ENCODE data around the gene DAB2IP.
"Not testable (repeated sequence)": the region's sequence is repeated elsewhere in the genome, so short reads cannot be mapped to it uniquely, and the experiment has no call there.

DAB2IP gene

DNA sequence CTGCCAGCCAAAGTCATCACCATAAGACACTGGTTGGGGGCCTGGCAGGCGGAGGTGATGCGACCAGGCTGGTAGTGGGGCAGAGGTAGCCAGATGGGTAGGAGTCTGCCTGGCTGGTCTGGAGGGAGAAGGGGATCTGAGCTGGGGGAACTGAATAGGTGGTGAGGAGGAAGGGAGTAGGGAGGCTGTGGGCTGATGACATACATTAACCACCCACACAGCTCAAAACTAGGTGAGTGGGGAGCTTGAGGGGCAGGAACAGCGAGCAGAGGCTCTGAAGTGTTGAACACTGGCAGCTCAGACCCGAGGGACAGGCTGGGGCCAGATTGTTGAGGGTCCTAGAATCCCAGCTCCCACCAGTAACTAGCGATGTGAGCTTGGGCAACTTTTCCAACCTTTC lies 81.0 kb downstream of the DAB2IP start:
- no peaks in the 10 kb centered on the region for H3K9me3 ChIP-seq (ENCODE audit: low read length)
- H3K4me3 ChIP-seq (ENCODE audit: low read length) = no peak overlapping the region
- H3K4me1 ChIP-seq (ENCODE audit: insufficient read depth, low read length) = peaks cover 14% of the 10 kb centered on the region
- no peaks in the 10 kb centered on the region for H3K27me3 ChIP-seq (ENCODE audit: insufficient read depth, low read length)
- H2AFZ ChIP-seq (ENCODE audit: low read depth, low read length) = no peak overlapping the region
- no peaks in the 10 kb centered on the region for H3K36me3 ChIP-seq (ENCODE audit: insufficient read depth, low read length)

DNA sequence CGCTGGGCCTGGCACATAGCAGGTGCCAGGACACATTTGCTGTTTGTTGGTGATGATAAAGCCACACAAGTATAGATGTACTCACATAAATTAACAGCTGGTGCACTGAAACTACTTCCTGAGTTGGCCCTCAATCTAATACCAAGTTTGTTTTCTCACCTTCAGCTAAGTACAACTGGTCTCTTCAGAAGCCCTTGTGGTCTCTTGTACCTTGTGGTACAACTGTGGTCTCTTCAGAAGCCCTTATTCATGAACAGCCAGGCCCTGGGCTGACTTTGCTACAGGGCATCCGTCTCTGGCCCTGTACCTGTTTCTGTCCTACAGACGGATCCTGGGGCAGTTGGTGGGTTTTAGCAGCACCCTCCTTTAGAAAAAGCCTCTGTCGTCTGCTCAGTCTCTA lies 81.5 kb downstream of the DAB2IP start:
- H3K36me3 ChIP-seq (ENCODE audit: insufficient read depth, low read length) = no peaks in the 10 kb centered on the region
- peaks cover 14% of the 10 kb centered on the region for H3K4me1 ChIP-seq (ENCODE audit: insufficient read depth, low read length)
- H3K27me3 ChIP-seq (ENCODE audit: insufficient read depth, low read length) = no peaks in the 10 kb centered on the region
- H3K4me3 ChIP-seq (ENCODE audit: low read length) = no peak overlapping the region
- no peak overlapping the region for H2AFZ ChIP-seq (ENCODE audit: low read depth, low read length)
- no peaks in the 10 kb centered on the region for H3K9me3 ChIP-seq (ENCODE audit: low read length)

DNA sequence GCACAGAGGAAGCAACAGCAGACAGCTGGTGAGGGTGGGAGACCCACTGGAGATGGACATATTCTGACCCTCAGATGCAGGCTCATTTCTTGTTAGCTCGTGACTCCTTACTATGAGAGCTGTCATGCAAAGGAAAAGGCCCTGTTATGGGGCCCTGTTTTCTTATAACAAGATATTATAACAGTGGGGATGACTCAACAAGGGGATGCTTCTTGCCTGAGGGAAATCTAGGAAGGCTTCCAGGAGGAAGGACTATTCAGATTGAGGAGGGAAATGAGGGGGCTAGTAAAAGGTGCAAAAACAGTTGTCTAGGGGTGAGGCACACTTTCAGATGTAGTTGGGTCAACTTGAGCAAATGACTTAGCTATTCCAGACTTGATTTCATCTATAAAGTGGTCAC lies 83.0 kb downstream of the DAB2IP start:
- peaks cover 14% of the 10 kb centered on the region for H3K4me1 ChIP-seq (ENCODE audit: insufficient read depth, low read length)
- no peaks in the 10 kb centered on the region for H3K9me3 ChIP-seq (ENCODE audit: low read length)
- H3K36me3 ChIP-seq (ENCODE audit: insufficient read depth, low read length) = no peaks in the 10 kb centered on the region
- H2AFZ ChIP-seq (ENCODE audit: low read depth, low read length) = no peak overlapping the region
- no peaks in the 10 kb centered on the region for H3K27me3 ChIP-seq (ENCODE audit: insufficient read depth, low read length)
- no peak overlapping the region for H3K4me3 ChIP-seq (ENCODE audit: low read length)

DNA sequence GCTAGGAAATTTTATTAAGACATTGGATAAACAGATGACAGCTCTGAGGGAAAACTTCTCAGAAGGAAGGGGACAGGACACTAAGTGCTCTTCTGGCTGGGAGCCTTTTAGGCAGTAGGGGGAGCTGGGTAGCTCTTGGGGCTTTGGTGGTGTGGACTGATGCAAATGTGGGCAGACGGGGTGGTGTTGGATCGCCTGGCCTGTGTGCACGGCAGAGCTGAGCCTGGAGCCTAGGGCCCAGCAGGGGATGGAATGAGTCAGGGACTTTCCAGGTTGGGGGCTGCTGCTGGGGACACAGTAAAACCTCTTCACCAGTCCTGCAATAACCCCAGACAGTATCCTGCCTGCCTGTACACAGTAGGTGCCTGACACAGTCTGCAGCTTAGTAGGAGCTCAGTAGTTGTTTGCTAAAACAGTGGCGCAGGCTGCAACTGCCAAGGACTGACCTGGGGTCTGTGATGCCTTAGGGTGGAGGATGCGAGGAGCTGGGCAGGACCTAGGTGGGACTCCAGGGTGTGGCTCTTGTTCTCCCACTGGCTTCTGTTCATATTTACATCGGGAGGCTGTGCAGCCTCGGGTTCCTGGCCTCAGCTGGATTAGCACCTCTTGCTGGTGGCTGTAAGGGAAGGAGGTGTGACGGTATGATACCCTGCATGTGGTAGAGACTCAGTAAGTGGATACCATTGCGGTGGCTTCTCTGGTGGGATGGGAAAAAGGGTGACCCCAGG lies 83.8 kb downstream of the DAB2IP start:
- H3K4me3 ChIP-seq (ENCODE audit: low read length) = no peak overlapping the region
- no peaks in the 10 kb centered on the region for H3K27me3 ChIP-seq (ENCODE audit: insufficient read depth, low read length)
- no peaks in the 10 kb centered on the region for H3K36me3 ChIP-seq (ENCODE audit: insufficient read depth, low read length)
- no peak overlapping the region for H2AFZ ChIP-seq (ENCODE audit: low read depth, low read length)
- peaks cover 14% of the 10 kb centered on the region for H3K4me1 ChIP-seq (ENCODE audit: insufficient read depth, low read length)
- no peaks in the 10 kb centered on the region for H3K9me3 ChIP-seq (ENCODE audit: low read length)

DNA sequence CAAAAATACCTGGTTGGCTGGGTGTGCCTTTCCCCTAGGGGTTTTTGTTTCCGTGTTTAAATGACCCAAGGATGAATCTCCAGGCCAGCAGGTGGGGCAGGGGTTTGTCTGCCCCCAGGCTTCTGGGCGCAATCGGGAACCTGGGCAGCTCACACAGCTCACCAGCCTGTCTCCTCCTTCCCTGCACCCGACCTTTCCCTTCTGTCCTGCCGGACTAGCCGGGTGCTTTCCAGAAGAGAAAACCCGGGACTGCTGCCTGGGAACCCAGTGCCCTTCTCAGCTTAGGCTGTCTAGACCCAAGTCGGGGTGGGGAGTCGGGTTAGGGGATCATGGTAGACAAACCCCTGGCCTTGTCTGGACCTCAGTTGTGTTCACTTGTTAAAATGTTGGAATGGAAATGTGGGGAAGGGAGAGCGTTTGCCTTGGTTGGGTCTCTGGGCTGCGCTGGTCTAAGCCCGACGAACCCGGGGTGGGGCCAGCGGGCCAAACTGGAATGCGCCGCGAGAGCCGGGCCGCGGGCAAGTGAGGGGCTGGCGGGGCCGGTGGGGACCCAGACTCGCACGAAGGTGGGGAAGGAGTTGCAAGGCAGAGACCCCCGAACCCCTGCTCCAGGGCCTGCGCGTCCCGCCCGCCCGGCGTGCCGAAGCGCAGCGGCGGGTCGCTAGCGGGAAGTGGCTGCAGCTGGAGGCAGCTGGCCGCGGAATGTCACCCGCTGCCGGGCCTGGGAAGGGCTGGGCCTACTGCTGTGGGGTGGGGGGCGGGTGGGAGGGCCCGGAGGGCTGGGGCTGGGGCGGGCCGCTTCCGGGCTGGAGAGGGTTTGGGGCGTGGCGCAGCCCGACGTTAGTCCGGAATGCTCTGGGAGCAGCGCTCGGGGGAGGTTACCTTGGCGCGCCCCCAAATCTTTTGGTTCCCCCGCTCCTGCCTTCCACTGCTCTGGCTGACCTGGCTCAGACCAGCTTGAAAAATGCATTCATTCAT lies 84.6 kb downstream of the DAB2IP start:
- H3K27me3 ChIP-seq (ENCODE audit: insufficient read depth, low read length) = no peaks in the 10 kb centered on the region
- H3K4me1 ChIP-seq (ENCODE audit: insufficient read depth, low read length) = peaks cover 14% of the 10 kb centered on the region
- H3K9me3 ChIP-seq (ENCODE audit: low read length) = no peaks in the 10 kb centered on the region
- peak overlapping the region; percentile 40 for H3K4me3 ChIP-seq (ENCODE audit: low read length)
- H2AFZ ChIP-seq (ENCODE audit: low read depth, low read length) = no peak overlapping the region
- H3K36me3 ChIP-seq (ENCODE audit: insufficient read depth, low read length) = no peaks in the 10 kb centered on the region

DNA sequence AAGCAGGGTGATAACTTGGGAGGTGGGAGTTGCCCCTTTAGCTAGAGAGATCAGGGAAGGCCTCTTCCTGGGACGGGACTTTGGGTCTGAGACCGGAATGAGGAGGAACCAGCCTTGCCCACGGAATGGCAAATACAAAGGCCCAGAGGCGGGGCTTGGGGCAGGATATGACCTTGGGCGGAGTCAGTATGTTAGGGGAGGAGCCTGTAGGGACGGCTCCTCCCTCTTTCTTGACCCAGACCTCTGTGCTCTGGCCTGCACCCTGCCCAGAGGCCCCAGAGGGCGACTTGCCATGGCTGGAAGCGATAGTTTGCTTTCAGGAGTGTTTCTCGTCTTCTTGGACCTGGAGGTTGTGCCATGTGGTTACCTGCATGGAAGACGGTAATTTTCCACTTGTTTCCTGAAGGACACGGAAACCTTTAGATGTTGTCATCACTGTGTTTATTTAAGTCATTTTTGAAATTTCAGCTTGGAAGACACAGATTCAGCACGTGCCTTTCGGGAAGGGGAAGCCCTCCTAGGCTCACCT lies 85.6 kb downstream of the DAB2IP start:
- H3K4me3 ChIP-seq (ENCODE audit: low read length) = peak overlapping the region; percentile 38
- no peaks in the 10 kb centered on the region for H3K36me3 ChIP-seq (ENCODE audit: insufficient read depth, low read length)
- no peaks in the 10 kb centered on the region for H3K27me3 ChIP-seq (ENCODE audit: insufficient read depth, low read length)
- no peaks in the 10 kb centered on the region for H3K9me3 ChIP-seq (ENCODE audit: low read length)
- H3K4me1 ChIP-seq (ENCODE audit: insufficient read depth, low read length) = peaks cover 14% of the 10 kb centered on the region
- no peak overlapping the region for H2AFZ ChIP-seq (ENCODE audit: low read depth, low read length)

DNA sequence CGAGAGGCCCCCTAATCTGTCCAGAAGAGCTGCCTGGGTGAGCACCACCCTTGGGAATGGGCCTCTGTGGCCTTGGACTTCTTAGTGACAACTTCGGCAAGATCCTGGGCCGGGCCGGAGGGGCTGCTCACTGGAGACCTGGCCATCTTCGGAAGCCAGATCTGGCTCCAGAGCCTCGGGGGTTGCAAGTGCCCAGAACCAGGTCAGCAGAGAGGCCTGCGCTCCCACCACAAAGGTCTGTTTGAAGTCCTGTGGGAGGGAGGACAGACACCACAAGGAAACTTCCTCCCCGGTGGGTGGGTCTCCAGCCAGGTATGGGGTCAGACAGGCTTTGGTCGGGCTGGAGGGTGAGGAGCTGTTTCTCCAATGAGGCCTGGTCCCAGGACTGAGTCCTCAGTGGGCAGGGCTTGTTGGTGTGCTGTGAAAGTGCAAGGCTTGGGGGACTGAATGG lies 86.1 kb downstream of the DAB2IP start:
- Histone ChIP-seq H3K9me3 (ENCODE audit: low read length) (no peaks in the 10 kb centered on the region), H3K27me3 (ENCODE audit: insufficient read depth, low read length) (no peaks in the 10 kb centered on the region), H3K36me3 (ENCODE audit: insufficient read depth, low read length) (no peaks in the 10 kb centered on the region), H3K4me3 (ENCODE audit: low read length) (no peak overlapping the region), H2AFZ (ENCODE audit: low read depth, low read length) (no peak overlapping the region), H3K4me1 (ENCODE audit: insufficient read depth, low read length) (peaks cover 14% of the 10 kb centered on the region)

DNA sequence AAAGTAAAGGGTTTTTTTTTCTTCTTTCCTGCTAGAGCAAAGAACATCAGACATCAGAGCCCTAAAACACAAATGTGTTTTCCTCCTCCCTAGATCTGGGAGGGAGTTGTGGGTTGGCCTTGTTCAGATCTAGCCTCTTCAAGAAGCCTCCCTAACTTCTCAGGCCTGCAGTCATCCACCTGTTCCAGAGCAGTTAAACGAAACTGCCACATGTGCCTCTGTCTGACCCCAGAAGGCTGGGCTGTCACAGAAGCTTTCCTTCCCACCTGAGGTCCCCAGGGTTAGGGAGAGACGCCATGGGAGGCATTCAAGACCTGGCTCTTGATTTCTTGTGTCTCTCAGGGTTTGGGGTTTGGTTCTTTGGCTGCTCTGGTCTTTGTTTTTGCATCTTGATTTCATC lies 87.0 kb downstream of the DAB2IP start:
- Histone ChIP-seq H2AFZ (ENCODE audit: low read depth, low read length) (no peak overlapping the region), H3K27me3 (ENCODE audit: insufficient read depth, low read length) (no peaks in the 10 kb centered on the region), H3K4me3 (ENCODE audit: low read length) (no peak overlapping the region), H3K9me3 (ENCODE audit: low read length) (no peaks in the 10 kb centered on the region), H3K4me1 (ENCODE audit: insufficient read depth, low read length) (peaks cover 18% of the 10 kb centered on the region), H3K36me3 (ENCODE audit: insufficient read depth, low read length) (no peaks in the 10 kb centered on the region)

DNA sequence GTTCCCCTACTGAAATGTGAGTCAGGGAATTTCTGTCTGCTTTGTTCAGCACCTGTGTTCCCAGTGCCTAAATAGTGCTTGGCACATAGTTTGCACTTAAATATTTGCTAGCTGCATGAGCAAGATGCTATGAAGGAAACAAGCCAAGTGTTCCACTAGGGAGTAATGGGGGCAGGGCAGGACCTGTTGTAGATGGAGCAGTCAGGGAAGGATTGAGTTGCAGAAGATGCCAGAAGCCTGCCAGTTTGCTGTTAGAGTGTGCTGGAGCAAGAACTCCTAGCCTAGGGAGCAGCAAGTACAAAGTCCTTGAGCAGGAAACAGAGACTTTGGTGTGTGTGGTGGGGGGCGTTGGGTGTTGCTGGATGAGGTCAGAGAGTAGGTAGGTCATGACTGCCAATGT lies 87.5 kb downstream of the DAB2IP start:
- H3K4me1 ChIP-seq (ENCODE audit: insufficient read depth, low read length) = peaks cover 22% of the 10 kb centered on the region
- H3K9me3 ChIP-seq (ENCODE audit: low read length) = no peaks in the 10 kb centered on the region
- no peak overlapping the region for H2AFZ ChIP-seq (ENCODE audit: low read depth, low read length)
- H3K27me3 ChIP-seq (ENCODE audit: insufficient read depth, low read length) = no peaks in the 10 kb centered on the region
- H3K36me3 ChIP-seq (ENCODE audit: insufficient read depth, low read length) = no peaks in the 10 kb centered on the region
- H3K4me3 ChIP-seq (ENCODE audit: low read length) = no peak overlapping the region

DNA sequence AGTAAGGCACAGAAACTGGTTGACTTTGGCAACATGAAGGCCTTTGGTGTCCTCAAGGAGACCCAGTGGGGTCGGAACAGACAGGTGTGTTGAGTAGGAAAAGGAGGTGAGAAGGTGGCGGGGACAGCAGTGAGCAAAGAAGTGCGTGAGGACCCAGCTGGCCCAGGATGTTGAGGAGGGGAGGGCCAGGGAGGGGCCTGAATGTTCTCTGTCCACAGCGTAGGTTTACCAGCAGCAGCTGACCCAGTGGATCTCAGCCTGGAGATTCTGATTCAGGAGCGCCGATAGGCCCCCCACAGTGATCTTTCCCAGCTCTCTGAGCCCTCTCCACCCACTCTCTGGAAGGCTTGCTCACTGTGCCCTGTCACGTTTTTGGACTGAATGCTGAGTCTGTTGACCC lies 88.5 kb downstream of the DAB2IP start:
- H3K4me3 ChIP-seq (ENCODE audit: low read length) = no peak overlapping the region
- no peak overlapping the region for H2AFZ ChIP-seq (ENCODE audit: low read depth, low read length)
- H3K36me3 ChIP-seq (ENCODE audit: insufficient read depth, low read length) = no peaks in the 10 kb centered on the region
- H3K4me1 ChIP-seq (ENCODE audit: insufficient read depth, low read length) = peaks cover 32% of the 10 kb centered on the region
- H3K9me3 ChIP-seq (ENCODE audit: low read length) = no peaks in the 10 kb centered on the region
- no peaks in the 10 kb centered on the region for H3K27me3 ChIP-seq (ENCODE audit: insufficient read depth, low read length)

DNA sequence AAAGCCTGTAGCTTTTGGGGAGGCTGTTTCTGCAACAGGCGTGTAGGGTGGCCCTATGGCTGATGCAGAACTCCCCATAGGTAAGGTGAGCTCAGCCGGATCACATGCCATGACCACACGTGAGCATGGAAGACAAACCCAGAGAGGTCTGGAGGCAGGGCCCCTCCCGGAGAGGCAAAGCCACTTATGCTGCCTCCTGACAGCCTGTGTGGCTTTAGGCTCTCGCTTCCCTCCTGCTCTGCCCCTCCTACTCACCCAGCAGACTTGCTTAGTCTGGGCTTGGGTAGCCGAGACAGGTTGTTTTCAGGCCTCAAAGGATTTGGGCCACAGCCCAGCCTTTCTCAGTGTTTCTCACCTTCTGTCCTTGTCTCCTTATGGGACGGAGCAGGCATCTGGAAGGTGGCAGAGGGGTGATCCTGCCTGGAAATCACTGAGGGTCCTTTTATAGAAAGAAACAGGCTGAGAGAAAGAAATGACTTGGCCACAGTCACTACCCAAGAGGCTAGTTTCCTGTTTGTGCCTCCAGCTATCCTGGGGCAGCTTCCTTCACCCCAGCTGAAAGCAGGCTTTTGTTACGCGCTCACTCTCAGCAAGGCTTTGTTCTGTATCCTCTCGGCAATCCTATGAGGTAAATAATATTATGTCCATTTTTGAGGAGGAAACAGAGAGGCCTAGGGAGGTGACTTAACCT lies 89.9 kb downstream of the DAB2IP start:
- Histone ChIP-seq H3K4me3 (ENCODE audit: low read length) (no peak overlapping the region), H2AFZ (ENCODE audit: low read depth, low read length) (no peak overlapping the region), H3K4me1 (ENCODE audit: insufficient read depth, low read length) (peaks cover 28% of the 10 kb centered on the region), H3K36me3 (ENCODE audit: insufficient read depth, low read length) (no peaks in the 10 kb centered on the region), H3K27me3 (ENCODE audit: insufficient read depth, low read length) (no peaks in the 10 kb centered on the region), H3K9me3 (ENCODE audit: low read length) (no peaks in the 10 kb centered on the region)

DNA sequence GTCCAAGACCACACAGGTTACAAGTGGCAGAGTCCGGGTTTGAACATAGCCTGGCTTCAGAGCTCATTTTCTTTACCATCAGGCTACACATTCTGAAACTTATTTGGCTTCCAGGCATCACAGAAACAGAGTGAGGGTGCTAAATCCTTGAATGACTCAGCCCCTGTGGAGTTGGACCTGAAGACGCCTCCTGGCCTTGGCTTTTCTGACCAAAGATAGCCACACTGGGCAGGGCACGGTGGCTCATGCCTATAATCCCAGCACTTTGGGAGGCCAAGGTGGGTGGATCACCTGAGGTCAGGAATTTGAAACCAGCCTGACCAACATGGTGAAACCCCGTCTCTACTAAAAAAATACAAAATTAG lies 90.5 kb downstream of the DAB2IP start:
- not testable (repeated sequence) for H3K9me3 ChIP-seq (ENCODE audit: low read length); H3K4me3 ChIP-seq (ENCODE audit: low read length); H3K27me3 ChIP-seq (ENCODE audit: insufficient read depth, low read length); H2AFZ ChIP-seq (ENCODE audit: low read depth, low read length); H3K36me3 ChIP-seq (ENCODE audit: insufficient read depth, low read length)
- H3K4me1 ChIP-seq (ENCODE audit: insufficient read depth, low read length) = peaks cover 23% of the 10 kb centered on the region

DNA sequence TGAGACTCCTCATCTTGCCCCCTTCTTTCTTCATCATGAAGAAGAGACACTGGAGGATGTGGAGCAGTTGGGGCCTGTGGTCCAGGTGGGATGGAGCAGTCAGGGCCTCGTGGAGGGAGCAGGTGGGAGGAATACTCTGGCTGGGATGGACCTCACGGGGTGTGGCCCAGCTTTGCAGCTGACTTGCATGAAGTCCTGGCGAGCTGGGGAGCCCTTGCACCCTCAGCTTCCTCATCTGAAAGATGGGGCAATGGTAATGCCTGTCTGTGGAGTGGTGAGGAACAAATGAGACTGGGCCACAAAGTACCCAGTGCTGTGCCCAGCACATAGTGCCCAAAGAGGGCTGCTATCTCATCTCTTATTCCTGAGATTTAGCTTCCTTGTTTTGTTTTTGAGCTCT lies 91.5 kb downstream of the DAB2IP start:
- Histone ChIP-seq H2AFZ (ENCODE audit: low read depth, low read length) (no peak overlapping the region), H3K9me3 (ENCODE audit: low read length) (no peaks in the 10 kb centered on the region), H3K4me1 (ENCODE audit: insufficient read depth, low read length) (peaks cover 23% of the 10 kb centered on the region), H3K36me3 (ENCODE audit: insufficient read depth, low read length) (no peaks in the 10 kb centered on the region), H3K27me3 (ENCODE audit: insufficient read depth, low read length) (no peaks in the 10 kb centered on the region), H3K4me3 (ENCODE audit: low read length) (no peak overlapping the region)

Data from neuron (in vitro differentiated cells).